ENCODE data around the gene ANGPTL1.

Gene ANGPTL1

GRCh38 chr1:178806665-178807300, 64.1 kb downstream of the ANGPTL1 start:
- H3K4me1 ChIP-seq (ENCODE audit: control insufficient read depth, insufficient read depth, low read length): no peaks in the 10 kb centered on the region
- no peaks in the 10 kb centered on the region for H3K36me3 ChIP-seq (ENCODE audit: control insufficient read depth, insufficient read depth, low read length)
- H3K4me3 ChIP-seq (ENCODE audit: low read length): no peak overlapping the region
- H3K27me3 ChIP-seq (ENCODE audit: control insufficient read depth, insufficient read depth, low read length): no peaks in the 10 kb centered on the region
- no peak overlapping the region for H3K9ac ChIP-seq (ENCODE audit: low read length)
- H3K27ac ChIP-seq (ENCODE audit: low read depth, low read length): no peak overlapping the region

GRCh38 chr1:178802873-178803272, 68.0 kb downstream of the ANGPTL1 start:
- Histone ChIP-seq H3K9ac (ENCODE audit: low read length) (no peak overlapping the region), H3K4me1 (ENCODE audit: control insufficient read depth, insufficient read depth, low read length) (no peaks in the 10 kb centered on the region), H3K36me3 (ENCODE audit: control insufficient read depth, insufficient read depth, low read length) (no peaks in the 10 kb centered on the region), H3K27ac (ENCODE audit: low read depth, low read length) (no peak overlapping the region), H3K27me3 (ENCODE audit: control insufficient read depth, insufficient read depth, low read length) (no peaks in the 10 kb centered on the region), H3K4me3 (ENCODE audit: low read length) (no peak overlapping the region)

Data from rectal smooth muscle tissue (tissue), 1 donor.